Fibroblast of villous mesenchyme (primary cell): Measurements from ENCODE around the gene PWP1. TPM values are rescaled to one million over a fixed set of nuclear protein-coding genes. Genes with fewer than 3 reads are reported as not detected.

Experiments used
- DNase-seq: peaks from one replicate; pipeline ENCODE4 v3.0.0-alpha.2; 2010; ENCODE audit warnings: low read depth
- H3K4me3 ChIP-seq: 2 replicates; pipeline ENCODE4 v1.5.1; 2011; ENCODE audit warnings: low read depth, mild to moderate bottlenecking, low read length
- CTCF ChIP-seq: IDR thresholded peaks from 2 replicates; pipeline ENCODE4 v1.5.1; 2012; ENCODE audit warnings: low read depth, mild to moderate bottlenecking, low read length; ENCODE audit not compliant: insufficient read depth
- total RNA-seq: library from RNA; depleted of rRNA; stranded (reverse); fragments of >200 nt; gene quantifications from 2 replicates; pipeline ENCODE4 v1.2.3, GENCODE V29; 2012

Gene PWP1
- total RNA-seq, 1 donor = 68.7 TPM

GRCh38 chr12:107657133-107657532 lies 28.5 kb upstream of the PWP1 start:
- no peak for DNase-seq
- no peak for TF ChIP-seq CTCF
- H3K4me3 ChIP-seq = no peak overlapping the region

GRCh38 chr12:107657621-107658020 lies 28.0 kb upstream of the PWP1 start:
- H3K4me3 ChIP-seq = no peak overlapping the region
- DNase-seq = no peak
- no peak for TF ChIP-seq CTCF

GRCh38 chr12:107660235-107660634 lies 25.4 kb upstream of the PWP1 start:
- H3K4me3 ChIP-seq = no peak overlapping the region
- no peak for TF ChIP-seq CTCF
- DNase-seq = no peak

GRCh38 chr12:107660861-107661415 lies 24.7 kb upstream of the PWP1 start:
- no peak overlapping the region for H3K4me3 ChIP-seq
- DNase-seq = no peak
- no peak for TF ChIP-seq CTCF

- no peak for DNase-seq
- no peak overlapping the region for H3K4me3 ChIP-seq
- TF ChIP-seq CTCF = no peak
These were observed 23.8 kb upstream of the PWP1 start for GRCh38 chr12:107661830-107662229.

GRCh38 chr12:107662484-107662883 lies 23.1 kb upstream of the PWP1 start:
- no peak overlapping the region for H3K4me3 ChIP-seq
- no peak for DNase-seq
- no peak for TF ChIP-seq CTCF

- TF ChIP-seq CTCF = no peak
- DNase-seq = no peak
These were observed 22.3 kb upstream of the PWP1 start for GRCh38 chr12:107663277-107663676.

More at GRCh38 chr12:107663277-107663676, 22.3 kb upstream of the PWP1 start:
- H3K4me3 ChIP-seq = no peak overlapping the region
